IMR-90 (cell line): ENCODE measurements around the gene KCTD11. TPM values are rescaled to one million over a fixed set of nuclear protein-coding genes. Genes with fewer than 3 reads are reported as not detected.

Experiments used
- ATAC-seq: fragments of 200-7000 bp; cut with Tn5 transposase; 2 replicates; pipeline ENCODE4 v1.9.1; 2020; ENCODE audit warnings: low read depth, mild to moderate bottlenecking, moderate library complexity
- BruUV-seq: library from RNA; stranded (reverse); fragments of 400-500 nt; replicated peaks from 2 replicates; lab custom pipeline; 2021; lab: Mats Ljungman, UMichigan
- CTCF ChIA-PET: fragments of 300-600 bp; formaldehyde crosslinking; extraction: SDS; loops from one replicate; lab custom pipeline; 2021; ENCODE audit warnings: antibody characterized with exemption; lab: Yijun Ruan, JAX
- POLR2A ChIA-PET: fragments of 300-600 bp; sonication (Branson Sonifier 250); formaldehyde crosslinking; loops from one replicate; lab custom pipeline; 2022; ENCODE audit warnings: antibody characterized with exemption; ENCODE audit not compliant: unreplicated experiment; lab: Charles Lee
- DNase-seq: peaks from one replicate; pipeline ENCODE4 v3.0.0; 2013
- H2AFZ ChIP-seq: replicated peaks from 2 replicates; pipeline ENCODE3; 2013; ENCODE audit warnings: low read length, mild to moderate bottlenecking; ENCODE audit not compliant: poor library complexity
- H2AK5ac ChIP-seq: 2 replicates; pipeline ENCODE4 v1.6.1; 2013; ENCODE audit warnings: low read depth, low read length, inconsistent platforms
- H2AK9ac ChIP-seq: replicated peaks from 2 replicates; pipeline ENCODE3; 2013; ENCODE audit warnings: mild to moderate bottlenecking, low read depth, low read length, moderate library complexity; ENCODE audit not compliant: poor library complexity
- H2BK120ac ChIP-seq: 2 replicates; pipeline ENCODE4 v1.6.1; 2013; ENCODE audit warnings: low read depth, low read length, inconsistent platforms
- H2BK15ac ChIP-seq: 3 replicates; pipeline ENCODE4 v1.6.1; 2013; ENCODE audit warnings: low read depth, low read length, inconsistent platforms
- H2BK20ac ChIP-seq: 2 replicates; pipeline ENCODE4 v1.6.1; 2013; ENCODE audit warnings: low read depth, mild to moderate bottlenecking, inconsistent platforms, low read length, moderate library complexity
- H2BK5ac ChIP-seq: 2 replicates; pipeline ENCODE4 v1.6.1; 2013; ENCODE audit warnings: mild to moderate bottlenecking, low read depth, low read length, inconsistent platforms; ENCODE audit not compliant: poor library complexity, severe bottlenecking
- H3K14ac ChIP-seq: replicated peaks from 2 replicates; pipeline ENCODE4 v1.6.1; 2013; ENCODE audit warnings: low read depth, low read length, inconsistent platforms
- H3K18ac ChIP-seq: 2 replicates; pipeline ENCODE4 v1.6.1; 2013; ENCODE audit warnings: low read depth, low read length, control low read depth
- H3K23ac ChIP-seq: 2 replicates; pipeline ENCODE4 v1.6.1; 2013; ENCODE audit warnings: low read depth, low read length, inconsistent platforms
- H3K27ac ChIP-seq: 2 replicates; pipeline ENCODE4 v1.5.1; 2013; ENCODE audit warnings: mild to moderate bottlenecking, control low read depth, low read length; ENCODE audit not compliant: insufficient read depth
- H3K27me3 ChIP-seq: 2 replicates; pipeline ENCODE4 v1.6.1; 2013; ENCODE audit warnings: low read length; ENCODE audit not compliant: control insufficient read depth, insufficient read depth
- H3K36me3 ChIP-seq: 2 replicates; pipeline ENCODE4 v1.6.1; 2013; ENCODE audit warnings: low read length, mixed read lengths; ENCODE audit not compliant: control insufficient read depth, insufficient read depth
- H3K4ac ChIP-seq: 2 replicates; pipeline ENCODE4 v1.6.1; 2013; ENCODE audit warnings: low read depth, low read length, inconsistent platforms
- H3K4me1 ChIP-seq: 2 replicates; pipeline ENCODE4 v1.6.1; 2013; ENCODE audit warnings: low read length, mixed read lengths; ENCODE audit not compliant: control insufficient read depth, insufficient read depth
- H3K4me2 ChIP-seq: 2 replicates; pipeline ENCODE4 v1.6.1; 2013; ENCODE audit warnings: low read depth, mild to moderate bottlenecking, control low read depth, low read length, moderate library complexity
- H3K4me3 ChIP-seq: 2 replicates; pipeline ENCODE4 v1.5.1; 2013; ENCODE audit warnings: low read depth, mild to moderate bottlenecking, control low read depth, low read length, moderate library complexity; ENCODE audit not compliant: insufficient read depth
- H3K56ac ChIP-seq: 2 replicates; pipeline ENCODE4 v1.6.1; 2013; ENCODE audit warnings: low read length, inconsistent platforms; ENCODE audit not compliant: insufficient read depth; ENCODE audit errors: extremely low read depth
- H3K79me1 ChIP-seq, 2 experiments: 2 replicates each; pipeline ENCODE4 v1.6.1; 2013; ENCODE audit warnings: low read length in 2 of 2, inconsistent platforms in 1 of 2, low read depth in 1 of 2
- H3K9ac ChIP-seq: 2 replicates; pipeline ENCODE4 v1.6.1; 2013; ENCODE audit warnings: low read depth, low read length, control low read depth
- H3K9me1 ChIP-seq: 2 replicates; pipeline ENCODE4 v1.6.1; 2013; ENCODE audit warnings: low read length, inconsistent platforms; ENCODE audit not compliant: insufficient read depth
- H3K9me3 ChIP-seq: 2 replicates; pipeline ENCODE4 v1.6.1; 2013; ENCODE audit warnings: low read length; ENCODE audit not compliant: control insufficient read depth, insufficient read depth
- H4K20me1 ChIP-seq: 2 replicates; pipeline ENCODE4 v1.6.1; 2013; ENCODE audit warnings: low read length, inconsistent platforms; ENCODE audit not compliant: insufficient read depth
- H4K5ac ChIP-seq: 2 replicates; pipeline ENCODE4 v1.6.1; 2013; ENCODE audit warnings: mild to moderate bottlenecking, low read depth, low read length, control low read depth
- H4K8ac ChIP-seq, 2 experiments: 2 replicates each; pipeline ENCODE4 v1.6.1; 2013; ENCODE audit warnings: low read depth in 2 of 2, low read length in 2 of 2, control low read depth in 1 of 2, inconsistent platforms in 1 of 2
- H4K91ac ChIP-seq: 2 replicates; pipeline ENCODE4 v1.6.1; 2013; ENCODE audit warnings: low read depth, low read length, inconsistent platforms; ENCODE audit not compliant: insufficient read depth
- BHLHE40 ChIP-seq: fragments of 150-350 bp; IDR thresholded peaks from 2 replicates; pipeline ENCODE4 v1.6.1; 2016; ENCODE audit warnings: mild to moderate bottlenecking, low read depth, low read length
- FOS ChIP-seq: fragments of 150-350 bp; IDR thresholded peaks from 2 replicates; pipeline ENCODE4 v1.6.1; 2016; ENCODE audit warnings: low read depth, low read length
- MAFK ChIP-seq: IDR thresholded peaks from 2 replicates; pipeline ENCODE4 v1.6.1; 2012; ENCODE audit warnings: low read depth, low read length, improper control_type of control experiment
- MAZ ChIP-seq: IDR thresholded peaks from 2 replicates; pipeline ENCODE4 v1.6.1; 2012; ENCODE audit warnings: low read depth, mild to moderate bottlenecking, low read length, improper control_type of control experiment, moderate library complexity, borderline replicate concordance
- MXI1 ChIP-seq: IDR thresholded peaks from 2 replicates; pipeline ENCODE4 v1.6.1; 2012; ENCODE audit warnings: low read depth, mild to moderate bottlenecking, low read length, moderate library complexity, borderline replicate concordance
- RCOR1 ChIP-seq: IDR thresholded peaks from 2 replicates; pipeline ENCODE4 v1.6.1; 2012; ENCODE audit warnings: mild to moderate bottlenecking, low read length, improper control_type of control experiment; ENCODE audit not compliant: insufficient replicate concordance
- RFX5 ChIP-seq: IDR thresholded peaks from 2 replicates; pipeline ENCODE4 v1.8.0; 2012; ENCODE audit warnings: low read depth, mild to moderate bottlenecking, low read length, moderate library complexity
- WGBS, 2 experiments: methylation state at CpG; one replicate each; pipeline versions ENCODE4 v1.1.5 to v1.1.7; 2013; ENCODE audit warnings: missing lambda C conversion rate in 2 of 2; ENCODE audit not compliant: insufficient read length in 1 of 2; ENCODE audit errors: extremely low coverage in 2 of 2; 5-methylcytosine and 5-hydroxymethylcytosine counted together
- dilution Hi-C: fragments of 300-500 bp; cut with HindIII; formaldehyde crosslinking; loops from one replicate; pipeline ENCODE4 v1.14.3; 2018; ENCODE audit warnings: low sequenced_read_pairs; ENCODE audit not compliant: unreplicated experiment
- in situ Hi-C: fragments of 300-500 bp; cut with MboI; formaldehyde crosslinking; loops from 3 replicates; pipeline ENCODE4 v1.14.3; 2019; ENCODE audit warnings: low sequenced_read_pairs, inconsistent platforms, mixed read lengths
- intact Hi-C: fragments of 100-400 bp; cut with micrococcal nuclease; formaldehyde crosslinking; loops from 2 replicates; pipeline ENCODE4 v1.10.0; 2022
- polyA plus RNA-seq, 3 experiments: library from polyadenylated mRNA; depleted of rRNA; stranded (reverse); fragments of >200 nt; gene quantifications; 2 replicates each; pipeline ENCODE4 v1.2.3, GENCODE V29; 2012; ENCODE audit warnings: low replicate concordance in 1 of 3
- total RNA-seq: library from RNA; depleted of rRNA; stranded (reverse); fragments of >200 nt; gene quantifications from 2 replicates; pipeline ENCODE4 v1.2.3, GENCODE V29; 2012
- TF ChIP-seq, protein P1 (sequence below): fragments of 150-350 bp; IDR thresholded peaks from 2 replicates; pipeline ENCODE4 v1.6.1; 2016; ENCODE audit warnings: low read depth, mild to moderate bottlenecking, low read length, moderate library complexity, borderline replicate concordance
- TF ChIP-seq, protein P2 (sequence below): fragments of 150-350 bp; IDR thresholded peaks from 2 replicates; pipeline ENCODE4 v1.6.1; 2017; ENCODE audit warnings: mild to moderate bottlenecking, antibody characterized with exemption, low read length, low read depth
- TF ChIP-seq, protein P3 (sequence below): conservative IDR thresholded peaks from 2 replicates; pipeline ENCODE4 v1.5.1; 2012; ENCODE audit warnings: mild to moderate bottlenecking, low read depth, low read length, improper control_type of control experiment

KCTD11 gene
- total and polyA plus RNA-seq, 2 of the 4 experiments (the other 2 are of a cell fraction): 10.8 to 16.4 TPM

DNA sequence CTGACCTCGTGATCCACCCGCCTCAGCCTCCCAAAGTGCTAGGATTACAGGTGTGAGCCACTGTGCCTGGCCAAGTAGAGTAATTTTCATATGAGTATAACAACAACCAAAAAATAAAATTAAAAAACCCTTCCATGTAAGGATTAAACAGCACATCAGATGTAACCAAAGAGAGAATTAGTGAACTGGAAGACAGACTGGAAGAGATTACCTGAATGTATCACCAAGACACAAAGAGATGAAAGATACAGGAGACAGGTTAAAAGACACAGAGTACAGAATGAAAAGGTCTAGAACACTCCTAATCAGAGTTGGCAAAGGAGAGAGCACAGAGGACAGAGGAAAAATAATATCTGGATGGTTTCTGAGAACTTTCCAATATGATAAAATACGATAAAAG is 27.2 kb downstream of the KCTD11 start:
- Histone ChIP-seq H3K9me1 (peaks cover 2% of the 10 kb centered on the region; the same call in 1 of the 2 replicates), H3K27me3 (peaks cover 26% of the 10 kb centered on the region), H3K14ac (no peak overlapping the region), H2AK5ac (no peak overlapping the region), H3K56ac (no peak overlapping the region), H2AK9ac (no peak overlapping the region), H3K36me3 (no peaks in the 10 kb centered on the region), H3K23ac (no peak overlapping the region), H2AFZ (no peak overlapping the region), H4K5ac (no peak overlapping the region), H2BK120ac (no peak overlapping the region), H2BK5ac (no peak overlapping the region), H3K4me2 (no peak overlapping the region), H3K27ac (no peak overlapping the region), H3K4me1 (peaks cover 7% of the 10 kb centered on the region; the same call in 1 of the 2 replicates), H4K20me1 (no peaks in the 10 kb centered on the region), H2BK15ac (no peak overlapping the region), H3K9me3 (peaks cover 10% of the 10 kb centered on the region; the same call in 1 of the 2 replicates), H3K4ac (no peak overlapping the region), H4K8ac (no peak overlapping the region), H3K9ac (no peak overlapping the region), H3K18ac (no peak overlapping the region), H3K79me1 (no peaks in the 10 kb centered on the region), H2BK20ac (no peak overlapping the region), H4K91ac (no peak overlapping the region), H3K4me3 (no peak overlapping the region)
- in situ Hi-C loops: no loop called here
- DNase-seq: no peak
- no peak for ATAC-seq
- ChIA-PET CTCF (no interaction called here), POLR2A (no interaction called here)
- no TSS peak for BruUV-seq
- TF ChIP-seq, protein P1, sequence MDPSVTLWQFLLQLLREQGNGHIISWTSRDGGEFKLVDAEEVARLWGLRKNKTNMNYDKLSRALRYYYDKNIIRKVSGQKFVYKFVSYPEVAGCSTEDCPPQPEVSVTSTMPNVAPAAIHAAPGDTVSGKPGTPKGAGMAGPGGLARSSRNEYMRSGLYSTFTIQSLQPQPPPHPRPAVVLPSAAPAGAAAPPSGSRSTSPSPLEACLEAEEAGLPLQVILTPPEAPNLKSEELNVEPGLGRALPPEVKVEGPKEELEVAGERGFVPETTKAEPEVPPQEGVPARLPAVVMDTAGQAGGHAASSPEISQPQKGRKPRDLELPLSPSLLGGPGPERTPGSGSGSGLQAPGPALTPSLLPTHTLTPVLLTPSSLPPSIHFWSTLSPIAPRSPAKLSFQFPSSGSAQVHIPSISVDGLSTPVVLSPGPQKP: no peak
- TF ChIP-seq FOS: no peak
- TF ChIP-seq RFX5: no peak
- TF ChIP-seq BHLHE40: no peak
- TF ChIP-seq, protein P2, sequence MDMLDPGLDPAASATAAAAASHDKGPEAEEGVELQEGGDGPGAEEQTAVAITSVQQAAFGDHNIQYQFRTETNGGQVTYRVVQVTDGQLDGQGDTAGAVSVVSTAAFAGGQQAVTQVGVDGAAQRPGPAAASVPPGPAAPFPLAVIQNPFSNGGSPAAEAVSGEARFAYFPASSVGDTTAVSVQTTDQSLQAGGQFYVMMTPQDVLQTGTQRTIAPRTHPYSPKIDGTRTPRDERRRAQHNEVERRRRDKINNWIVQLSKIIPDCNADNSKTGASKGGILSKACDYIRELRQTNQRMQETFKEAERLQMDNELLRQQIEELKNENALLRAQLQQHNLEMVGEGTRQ: no peak
- TF ChIP-seq RCOR1: no peak
- TF ChIP-seq, protein P3, sequence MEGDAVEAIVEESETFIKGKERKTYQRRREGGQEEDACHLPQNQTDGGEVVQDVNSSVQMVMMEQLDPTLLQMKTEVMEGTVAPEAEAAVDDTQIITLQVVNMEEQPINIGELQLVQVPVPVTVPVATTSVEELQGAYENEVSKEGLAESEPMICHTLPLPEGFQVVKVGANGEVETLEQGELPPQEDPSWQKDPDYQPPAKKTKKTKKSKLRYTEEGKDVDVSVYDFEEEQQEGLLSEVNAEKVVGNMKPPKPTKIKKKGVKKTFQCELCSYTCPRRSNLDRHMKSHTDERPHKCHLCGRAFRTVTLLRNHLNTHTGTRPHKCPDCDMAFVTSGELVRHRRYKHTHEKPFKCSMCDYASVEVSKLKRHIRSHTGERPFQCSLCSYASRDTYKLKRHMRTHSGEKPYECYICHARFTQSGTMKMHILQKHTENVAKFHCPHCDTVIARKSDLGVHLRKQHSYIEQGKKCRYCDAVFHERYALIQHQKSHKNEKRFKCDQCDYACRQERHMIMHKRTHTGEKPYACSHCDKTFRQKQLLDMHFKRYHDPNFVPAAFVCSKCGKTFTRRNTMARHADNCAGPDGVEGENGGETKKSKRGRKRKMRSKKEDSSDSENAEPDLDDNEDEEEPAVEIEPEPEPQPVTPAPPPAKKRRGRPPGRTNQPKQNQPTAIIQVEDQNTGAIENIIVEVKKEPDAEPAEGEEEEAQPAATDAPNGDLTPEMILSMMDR: no peak
- no peak for TF ChIP-seq MXI1
- TF ChIP-seq MAFK: no peak
- no peak for TF ChIP-seq MAZ
- intact Hi-C loops: no loop called here
- dilution Hi-C loops: no loop called here
- no CpG with 5 or more reads among the region's 3 CpGs for WGBS, 2 experiments
